Fibroblast of lung (primary cell): Measurements from ENCODE around the gene ZDHHC14.

ENCODE experiments used
- CTCF ChIP-seq, 2 donors: IDR thresholded peaks in 1 of 2; conservative IDR thresholded peaks in 1 of 2; 1 replicate in 1 of 2; 2 replicates in 1 of 2; pipeline ENCODE4 v1.5.1; 2011 to 2012; ENCODE audit warnings: low read length in 2 of 2, control low read depth in 1 of 2, inconsistent platforms in 1 of 2, low read depth in 1 of 2, mild to moderate bottlenecking in 1 of 2
- EZH2 ChIP-seq: IDR thresholded peaks from 2 replicates; pipeline ENCODE4 v1.5.1; 2012; ENCODE audit warnings: low read length, control low read depth, mild to moderate bottlenecking; ENCODE audit errors: missing control alignments

- no peak for TF ChIP-seq CTCF (conservative IDR thresholded peaks at IDR 0.05 in 1 of 2, IDR thresholded peaks at IDR 0.05 in 1 of 2; ENCODE audit: low read depth in 1 of 2, low read length in 2 of 2)
- TF ChIP-seq EZH2, result no peak
These were observed 88.4 kb downstream of the ZDHHC14 start for GRCh38 chr6:157469378-157469777.
